Loucy (cell line): ENCODE measurements around the gene MAP4K5.

Experiments used
- H2AFZ ChIP-seq: fragments of 200-600 bp; sonication (generic); 2 replicates; pipeline ENCODE4 v1.6.0; 2016; ENCODE audit warnings: antibody characterized with exemption, mild to moderate bottlenecking, low read length, moderate library complexity
- H3F3A ChIP-seq: fragments of 200-600 bp; 2 replicates; pipeline ENCODE4 v1.6.0; 2016; ENCODE audit warnings: antibody characterized with exemption, low read depth, mild to moderate bottlenecking
- H3K27me3 ChIP-seq: fragments of 200-600 bp; sonication (generic); 2 replicates; pipeline ENCODE4 v1.6.1; 2014; ENCODE audit warnings: low read length, mild to moderate bottlenecking; ENCODE audit not compliant: insufficient read depth, poor library complexity, severe bottlenecking
- H3K36me3 ChIP-seq: fragments of 200-600 bp; sonication (generic); 2 replicates; pipeline ENCODE4 v1.6.1; 2016; ENCODE audit warnings: low read length; ENCODE audit not compliant: insufficient read depth
- H3K4me1 ChIP-seq: fragments of 200-600 bp; sonication (generic); 2 replicates; pipeline ENCODE4 v1.5.1; 2014; ENCODE audit warnings: low read length, mild to moderate bottlenecking; ENCODE audit not compliant: insufficient read depth, poor library complexity, severe bottlenecking
- H3K4me2 ChIP-seq: fragments of 200-600 bp; sonication (generic); 2 replicates; pipeline ENCODE4 v1.6.0; 2014; ENCODE audit warnings: antibody characterized with exemption, low read length, low read depth, mild to moderate bottlenecking; ENCODE audit not compliant: poor library complexity, severe bottlenecking
- H3K4me3 ChIP-seq: fragments of 200-600 bp; sonication (generic); 2 replicates; pipeline ENCODE4 v1.5.1; 2014; ENCODE audit warnings: low read length, mild to moderate bottlenecking, mixed read lengths; ENCODE audit not compliant: poor library complexity, severe bottlenecking
- H3K79me2 ChIP-seq: fragments of 200-600 bp; sonication (generic); 2 replicates; pipeline ENCODE4 v1.6.1; 2014; ENCODE audit warnings: low read length; ENCODE audit not compliant: insufficient read depth
- H3K9ac ChIP-seq: fragments of 200-600 bp; sonication (generic); 2 replicates; pipeline ENCODE4 v1.6.0; 2014; ENCODE audit warnings: mild to moderate bottlenecking, low read depth, low read length, moderate library complexity; ENCODE audit not compliant: poor library complexity, severe bottlenecking
- H3K9me2 ChIP-seq: fragments of 200-600 bp; sonication (generic); replicated peaks from 2 replicates; pipeline ENCODE4 v1.6.1; 2016; ENCODE audit warnings: low read depth, low read length, mixed read lengths
- H3K9me3 ChIP-seq: fragments of 200-600 bp; sonication (generic); 2 replicates; pipeline ENCODE4 v1.6.1; 2014; ENCODE audit warnings: mild to moderate bottlenecking, antibody characterized with exemption, low read length, low read depth; ENCODE audit not compliant: insufficient read depth
- H4K20me1 ChIP-seq: fragments of 200-600 bp; sonication (generic); 2 replicates; pipeline ENCODE4 v1.6.0; 2014; ENCODE audit warnings: antibody characterized with exemption, low read length, mild to moderate bottlenecking; ENCODE audit not compliant: insufficient read depth, poor library complexity, severe bottlenecking
- CTCF ChIP-seq: fragments of 200-600 bp; sonication (generic); conservative IDR thresholded peaks from 2 replicates; pipeline ENCODE4 v1.5.1; 2014; ENCODE audit warnings: mild to moderate bottlenecking, antibody characterized with exemption, low read length
- EZH2phosphoT487 ChIP-seq: fragments of 200-600 bp; IDR thresholded peaks from 2 replicates; pipeline ENCODE4 v1.6.1; 2018; ENCODE audit warnings: antibody characterized with exemption, mild to moderate bottlenecking, moderate library complexity, borderline replicate concordance

MAP4K5 gene

GRCh38 chr14:50403419-50403818 lies 128.9 kb downstream of the MAP4K5 start:
- no peaks in the 10 kb centered on the region for H3K79me2 ChIP-seq
- H3F3A ChIP-seq, result peaks cover 6% of the 10 kb centered on the region; the same call in 1 of the 2 replicates
- H4K20me1 ChIP-seq, result no peaks in the 10 kb centered on the region
- no peaks in the 10 kb centered on the region for H3K9me2 ChIP-seq
- no peak overlapping the region for H2AFZ ChIP-seq
- H3K4me2 ChIP-seq, result no peak overlapping the region
- no peaks in the 10 kb centered on the region for H3K9me3 ChIP-seq
- peaks cover 11% of the 10 kb centered on the region for H3K4me1 ChIP-seq
- no peaks in the 10 kb centered on the region for H3K27me3 ChIP-seq
- no peak overlapping the region for H3K4me3 ChIP-seq
- no peak overlapping the region for H3K9ac ChIP-seq
- TF ChIP-seq EZH2phosphoT487 (no peak), CTCF (no peak)
- H3K36me3 ChIP-seq, result no peaks in the 10 kb centered on the region

DNA sequence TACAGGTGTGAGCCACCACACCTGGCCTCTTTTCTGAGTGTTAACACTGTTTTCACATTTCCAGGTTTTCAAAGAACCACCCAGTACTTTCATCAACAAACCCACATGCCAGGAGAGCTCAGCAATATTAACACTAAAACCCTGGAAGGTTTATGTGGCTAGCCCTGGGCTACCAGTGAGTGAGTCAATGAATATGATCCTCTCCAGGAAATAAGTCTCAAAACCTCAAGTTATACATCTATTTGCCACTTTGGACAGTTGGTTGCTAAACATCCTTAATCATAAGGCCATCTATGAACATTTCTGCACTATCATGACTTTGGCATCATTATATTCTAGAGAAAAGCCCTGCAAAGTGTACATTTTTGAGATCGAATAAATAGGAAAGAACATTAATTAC lies 129.4 kb downstream of the MAP4K5 start:
- no peaks in the 10 kb centered on the region for H3K9me2 ChIP-seq
- no peaks in the 10 kb centered on the region for H3K27me3 ChIP-seq
- TF ChIP-seq EZH2phosphoT487 (no peak), CTCF (no peak)
- no peaks in the 10 kb centered on the region for H3K9me3 ChIP-seq
- peaks cover 11% of the 10 kb centered on the region for H3K4me1 ChIP-seq
- H2AFZ ChIP-seq, result no peak overlapping the region
- H3F3A ChIP-seq, result peaks cover 10% of the 10 kb centered on the region
- no peaks in the 10 kb centered on the region for H3K79me2 ChIP-seq
- H3K4me3 ChIP-seq, result no peak overlapping the region
- H4K20me1 ChIP-seq, result no peaks in the 10 kb centered on the region
- no peak overlapping the region for H3K9ac ChIP-seq
- H3K36me3 ChIP-seq, result no peaks in the 10 kb centered on the region
- H3K4me2 ChIP-seq, result no peak overlapping the region

- no peak overlapping the region for H3K9ac ChIP-seq
- H3K4me2 ChIP-seq, result no peak overlapping the region
- H2AFZ ChIP-seq, result no peak overlapping the region
- H3K36me3 ChIP-seq, result no peaks in the 10 kb centered on the region
- peaks cover 12% of the 10 kb centered on the region for H3F3A ChIP-seq
- H4K20me1 ChIP-seq, result no peaks in the 10 kb centered on the region
- H3K79me2 ChIP-seq, result no peaks in the 10 kb centered on the region
- TF ChIP-seq EZH2phosphoT487 (no peak), CTCF (no peak)
- H3K4me1 ChIP-seq, result peaks cover 18% of the 10 kb centered on the region
- no peaks in the 10 kb centered on the region for H3K27me3 ChIP-seq
- no peaks in the 10 kb centered on the region for H3K9me2 ChIP-seq
- no peak overlapping the region for H3K4me3 ChIP-seq
- no peaks in the 10 kb centered on the region for H3K9me3 ChIP-seq
Measured at GRCh38 chr14:50400461-50400860, 131.9 kb downstream of the MAP4K5 start.
